HEK293 (cell line): ENCODE results near the gene DPH2.
A peak's percentile ranks its signal among the peaks of the same experiment; 100 is the strongest.

Experiments
- CTCF ChIA-PET: fragments of 350-600 bp; formaldehyde crosslinking; extraction: SDS; loops from one replicate; lab custom pipeline; 2021; ENCODE audit warnings: antibody characterized with exemption; lab: Yijun Ruan, JAX
- POLR2A ChIA-PET: fragments of 300-600 bp; formaldehyde crosslinking; extraction: SDS; loops from one replicate; lab custom pipeline; 2020; ENCODE audit warnings: antibody characterized with exemption, inconsistent platforms; lab: Yijun Ruan, JAX
- H3K27ac ChIP-seq: fragments of 200-500 bp; sonication (Bioruptor generic); 2 replicates; pipeline ENCODE4 v1.5.1; 2014; ENCODE audit warnings: low read depth, low read length, control low read depth, inconsistent platforms; ENCODE audit errors: extremely low read depth
- H3K36me3 ChIP-seq, 2 experiments: fragments of 200-500 bp in 1 of 2; sonication (Bioruptor generic) in 1 of 2; 1 replicate in 1 of 2; 2 replicates in 1 of 2; pipeline ENCODE4 v1.5.1; 2014 to 2017; ENCODE audit warnings: inconsistent platforms in 2 of 2, low read length in 2 of 2; ENCODE audit not compliant: control insufficient read depth in 2 of 2, insufficient read depth in 1 of 2
- H3K4me1 ChIP-seq: fragments of 200-500 bp; sonication (Bioruptor generic); 2 replicates; pipeline ENCODE4 v1.5.1; 2014; ENCODE audit warnings: mild to moderate bottlenecking, low read length, inconsistent platforms; ENCODE audit not compliant: control insufficient read depth, insufficient read depth
- H3K4me3 ChIP-seq: 2 replicates; pipeline ENCODE4 v1.5.1; 2011; ENCODE audit warnings: low read depth, mild to moderate bottlenecking, control low read depth, low read length, moderate library complexity
- H3K9me3 ChIP-seq: fragments of 200-500 bp; sonication (Bioruptor generic); 2 replicates; pipeline ENCODE4 v1.5.1; 2014; ENCODE audit warnings: low read depth, low read length, inconsistent platforms; ENCODE audit not compliant: control insufficient read depth, insufficient read depth
- ATF2 ChIP-seq: fragments of 450-650 bp; formaldehyde crosslinking; IDR thresholded peaks from 2 replicates; pipeline ENCODE4 v1.5.1; 2016; ENCODE audit warnings: missing biosample characterization, missing genetic modification characterization, low read depth
- BCL11B ChIP-seq: fragments of 450-650 bp; formaldehyde crosslinking; IDR thresholded peaks from 2 replicates; pipeline ENCODE4 v1.5.1; 2016; ENCODE audit warnings: low read depth, missing biosample characterization, missing genetic modification characterization
- ELK4 ChIP-seq: IDR thresholded peaks from 2 replicates; pipeline ENCODE4 v1.6.1; 2011; ENCODE audit warnings: mild to moderate bottlenecking, low read depth, low read length, borderline replicate concordance
- GLIS1 ChIP-seq: fragments of 450-650 bp; formaldehyde crosslinking; IDR thresholded peaks from 2 replicates; pipeline ENCODE4 v1.5.1; 2016; ENCODE audit warnings: missing biosample characterization, missing genetic modification characterization
- MEIS1 ChIP-seq: sonication (generic); formaldehyde crosslinking; IDR thresholded peaks from 2 replicates; pipeline ENCODE4 v1.8.1; 2022; ENCODE audit warnings: missing genetic modification reagents, mild to moderate bottlenecking, borderline replicate concordance
- PRDM4 ChIP-seq: fragments of 450-650 bp; formaldehyde crosslinking; IDR thresholded peaks from 2 replicates; pipeline ENCODE4 v1.5.1; 2017; ENCODE audit warnings: missing biosample characterization, missing genetic modification characterization
- SP3 ChIP-seq: fragments of 450-650 bp; formaldehyde crosslinking; IDR thresholded peaks from 2 replicates; pipeline ENCODE4 v1.5.1; 2016; ENCODE audit warnings: missing biosample characterization, missing genetic modification characterization
- TCF7L2 ChIP-seq: IDR thresholded peaks from 2 replicates; pipeline ENCODE4 v1.6.1; 2011; ENCODE audit warnings: low read depth, mild to moderate bottlenecking, inconsistent platforms, low read length, moderate library complexity, borderline replicate concordance
- ZBTB48 ChIP-seq: fragments of 450-650 bp; formaldehyde crosslinking; IDR thresholded peaks from 2 replicates; pipeline ENCODE4 v1.5.1; 2016; ENCODE audit warnings: missing biosample characterization, missing genetic modification characterization
- ZFHX2 ChIP-seq: fragments of 450-650 bp; formaldehyde crosslinking; conservative IDR thresholded peaks from 2 replicates; pipeline ENCODE4 v1.5.1; 2016; ENCODE audit warnings: missing biosample characterization, missing genetic modification characterization
- ZFP3 ChIP-seq: fragments of 450-650 bp; formaldehyde crosslinking; IDR thresholded peaks from 2 replicates; pipeline ENCODE4 v1.5.1; 2016; ENCODE audit warnings: low read depth, missing biosample characterization, missing genetic modification characterization
- ZIC2 ChIP-seq: fragments of 450-650 bp; formaldehyde crosslinking; IDR thresholded peaks from 2 replicates; pipeline ENCODE4 v1.5.1; 2016; ENCODE audit warnings: missing biosample characterization, missing genetic modification characterization
- ZNF121 ChIP-seq: fragments of 450-650 bp; formaldehyde crosslinking; IDR thresholded peaks from 2 replicates; pipeline ENCODE4 v1.5.1; 2016; ENCODE audit warnings: missing biosample characterization, missing genetic modification characterization
- ZNF221 ChIP-seq: fragments of 450-650 bp; formaldehyde crosslinking; IDR thresholded peaks from 2 replicates; pipeline ENCODE4 v1.5.1; 2017; ENCODE audit warnings: missing biosample characterization, missing genetic modification characterization, borderline replicate concordance
- ZNF48 ChIP-seq: fragments of 450-650 bp; formaldehyde crosslinking; IDR thresholded peaks from 2 replicates; pipeline ENCODE4 v1.5.1; 2016; ENCODE audit warnings: missing biosample characterization, missing genetic modification characterization
- ZNF600 ChIP-seq: fragments of 450-650 bp; formaldehyde crosslinking; IDR thresholded peaks from 2 replicates; pipeline ENCODE4 v1.5.1; 2016; ENCODE audit warnings: missing biosample characterization, missing genetic modification characterization
- ZNF701 ChIP-seq: fragments of 450-650 bp; formaldehyde crosslinking; IDR thresholded peaks from 2 replicates; pipeline ENCODE4 v1.5.1; 2016; ENCODE audit warnings: missing biosample characterization, missing genetic modification characterization
- ZNF747 ChIP-seq: fragments of 450-650 bp; formaldehyde crosslinking; IDR thresholded peaks from 2 replicates; pipeline ENCODE4 v1.5.1; 2016; ENCODE audit warnings: missing biosample characterization, missing genetic modification characterization
- ZNF76 ChIP-seq: fragments of 450-650 bp; formaldehyde crosslinking; IDR thresholded peaks from 2 replicates; pipeline ENCODE4; 2016; ENCODE audit warnings: low read depth, missing biosample characterization, missing genetic modification characterization, borderline replicate concordance
- ZNF830 ChIP-seq: fragments of 450-650 bp; IDR thresholded peaks from 2 replicates; pipeline ENCODE4 v1.5.0; 2018; ENCODE audit warnings: missing biosample characterization, missing genetic modification characterization, low read depth, mild to moderate bottlenecking, moderate library complexity

Gene DPH2

GRCh38 chr1:43978551-43979260 is 8.9 kb downstream of the DPH2 start, which contains the start of gene B4GALT2 (continued):
- TF ChIP-seq PRDM4 (tag by site-specific recombination): 0 out of 2 replicates have a peak, but pooled peaks have one; percentile 5
- TF ChIP-seq ZFHX2 (tag by site-specific recombination): peak; percentile 78
- TF ChIP-seq SP3 (tag by site-specific recombination): peak; percentile 74
- peak; percentile 85 for TF ChIP-seq ZNF76 (tag by site-specific recombination)
- peak; percentile 22; the same call in 1 of the 2 replicates for TF ChIP-seq ZIC2 (tag by site-specific recombination)
- no peak for TF ChIP-seq ZNF48 (tag by site-specific recombination)
- no peak for TF ChIP-seq MEIS1 (CRISPR knock-in tag)
- TF ChIP-seq ZBTB48 (tag by site-specific recombination): peak; percentile 62; the same call in 1 of the 2 replicates
- TF ChIP-seq ZNF121 (tag by site-specific recombination): 0 out of 2 replicates have a peak, but pooled peaks have one; percentile 14
- peak; percentile 15; the same call in 1 of the 2 replicates for TF ChIP-seq ZNF600 (tag by site-specific recombination)
- no peak for TF ChIP-seq ZNF747 (tag by site-specific recombination)

- H3K27ac ChIP-seq: peak overlapping the region; percentile 67; the same call in 1 of the 2 replicates
- POLR2A ChIA-PET: no interaction called here
Measured at GRCh38 chr1:43979261-43979527, 9.4 kb downstream of the DPH2 start.

More at GRCh38 chr1:43979261-43979527, 9.4 kb downstream of the DPH2 start:
- Histone ChIP-seq H3K36me3 (peaks cover 7 to 66% of the 10 kb centered on the region in 2 experiments; a peak in 2 of 3 replicates), H3K9me3 (no peaks in the 10 kb centered on the region), H3K4me1 (peaks cover 3% of the 10 kb centered on the region; the same call in 1 of the 2 replicates), H3K4me3 (peak overlapping the region; percentile 67)
- CTCF ChIA-PET: no interaction called here
- TF ChIP-seq ATF2 (tag by site-specific recombination) (no peak), ZFP3 (tag by site-specific recombination) (no peak), GLIS1 (tag by site-specific recombination) (no peak), ZNF221 (tag by site-specific recombination) (no peak), TCF7L2 (no peak), ZNF701 (tag by site-specific recombination) (no peak), BCL11B (no peak), ELK4 (no peak), ZNF830 (tag by site-specific recombination) (no peak)
